ENCODE data around the gene MRPS30. TPM values are rescaled to one million over a fixed set of nuclear protein-coding genes. Genes with fewer than 3 reads are reported as not detected.

MRPS30 gene
- total RNA-seq, 2 donors from 2014 or later: 48.6 to 68.0 TPM

DNA sequence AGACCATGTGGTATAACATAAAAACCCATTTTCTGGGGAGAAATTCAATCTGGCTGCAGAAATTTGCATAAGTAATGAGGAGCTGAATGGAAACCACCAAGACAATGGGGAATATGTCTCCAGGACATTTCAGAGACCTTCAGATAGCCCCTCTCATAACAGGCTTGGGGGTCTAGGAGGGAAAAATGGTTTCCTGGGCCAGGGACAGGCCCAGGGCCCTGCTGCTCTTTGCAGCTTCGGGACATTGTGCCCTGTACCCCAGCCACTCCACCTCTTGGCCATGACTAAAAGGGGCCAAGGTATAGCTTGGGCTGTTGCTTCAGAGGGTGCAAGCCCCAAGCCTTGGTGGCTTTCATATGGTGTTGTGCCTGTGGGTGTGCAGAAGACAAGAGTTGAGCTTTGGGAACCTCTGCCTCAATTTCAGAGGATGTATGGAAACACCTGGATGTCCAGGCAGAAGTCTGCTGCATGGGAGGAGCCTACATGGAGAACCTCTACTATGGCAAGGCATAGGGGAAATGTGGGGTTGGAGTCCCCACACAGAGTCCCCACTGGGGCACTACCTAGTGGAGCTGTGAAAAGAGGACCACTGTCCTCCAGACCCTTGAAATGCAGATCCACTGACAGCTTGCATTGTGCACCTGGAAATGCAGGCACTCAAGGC, 30.4 kb downstream of the MRPS30 start:
- TF ChIP-seq, protein P1, sequence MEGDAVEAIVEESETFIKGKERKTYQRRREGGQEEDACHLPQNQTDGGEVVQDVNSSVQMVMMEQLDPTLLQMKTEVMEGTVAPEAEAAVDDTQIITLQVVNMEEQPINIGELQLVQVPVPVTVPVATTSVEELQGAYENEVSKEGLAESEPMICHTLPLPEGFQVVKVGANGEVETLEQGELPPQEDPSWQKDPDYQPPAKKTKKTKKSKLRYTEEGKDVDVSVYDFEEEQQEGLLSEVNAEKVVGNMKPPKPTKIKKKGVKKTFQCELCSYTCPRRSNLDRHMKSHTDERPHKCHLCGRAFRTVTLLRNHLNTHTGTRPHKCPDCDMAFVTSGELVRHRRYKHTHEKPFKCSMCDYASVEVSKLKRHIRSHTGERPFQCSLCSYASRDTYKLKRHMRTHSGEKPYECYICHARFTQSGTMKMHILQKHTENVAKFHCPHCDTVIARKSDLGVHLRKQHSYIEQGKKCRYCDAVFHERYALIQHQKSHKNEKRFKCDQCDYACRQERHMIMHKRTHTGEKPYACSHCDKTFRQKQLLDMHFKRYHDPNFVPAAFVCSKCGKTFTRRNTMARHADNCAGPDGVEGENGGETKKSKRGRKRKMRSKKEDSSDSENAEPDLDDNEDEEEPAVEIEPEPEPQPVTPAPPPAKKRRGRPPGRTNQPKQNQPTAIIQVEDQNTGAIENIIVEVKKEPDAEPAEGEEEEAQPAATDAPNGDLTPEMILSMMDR (IDR thresholded peaks at IDR 0.05): no peak
- H3K27me3 ChIP-seq (replicated peaks; ENCODE audit: insufficient read depth): no peaks in the 10 kb centered on the region
- no peaks in the 10 kb centered on the region for H3K9me3 ChIP-seq
- DNase-seq (ENCODE audit: low spot score): no peak
- no peaks in the 10 kb centered on the region for H3K4me1 ChIP-seq (ENCODE audit: control insufficient read depth in 1 of 2, low read depth in 2 of 2)
- no peak for ATAC-seq (ENCODE audit: insufficient number of reproducible peaks, low FRiP score, low read depth)
- H3K4me3 ChIP-seq: no peak overlapping the region
- H3K36me3 ChIP-seq: no peaks in the 10 kb centered on the region
- no peak overlapping the region for H3K27ac ChIP-seq

DNA sequence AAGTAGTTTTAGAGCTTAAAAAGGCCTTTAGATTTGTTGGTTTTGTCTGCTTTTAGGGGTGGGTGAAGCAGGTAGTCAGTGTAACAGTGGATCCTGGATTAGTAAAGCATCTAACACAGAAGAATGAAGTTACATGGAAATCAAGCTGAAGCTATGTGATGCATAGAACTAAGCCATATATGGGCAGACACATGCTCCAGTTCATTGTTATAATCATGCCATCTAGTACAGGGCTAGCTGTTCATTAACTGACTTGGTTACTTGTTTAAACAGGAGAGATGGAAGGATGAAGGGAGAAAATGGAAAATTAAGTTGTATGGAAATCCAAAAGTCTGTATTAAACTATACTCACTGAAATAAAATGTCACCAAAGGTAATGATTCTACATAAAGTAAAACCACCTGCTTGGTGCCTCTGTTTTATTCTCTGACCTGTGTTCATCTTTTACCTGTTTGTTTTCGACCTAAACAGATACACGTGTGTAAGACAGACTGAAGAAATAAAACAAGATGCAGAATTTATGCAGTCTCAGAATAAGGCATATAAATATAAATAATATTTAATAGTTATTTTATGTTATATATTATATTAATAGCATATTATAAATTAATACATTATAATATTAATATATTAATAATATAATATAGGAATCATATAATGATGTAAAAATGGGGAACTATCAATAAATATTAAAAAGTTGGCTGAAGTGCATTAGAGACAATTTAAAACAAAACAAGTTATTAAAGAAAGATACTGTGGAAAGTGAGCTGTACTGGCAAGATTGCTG, 33.9 kb downstream of the MRPS30 start:
- H3K4me3 ChIP-seq: no peak overlapping the region
- no peaks in the 10 kb centered on the region for H3K36me3 ChIP-seq
- TF ChIP-seq, protein P1 (IDR thresholded peaks at IDR 0.05): no peak
- DNase-seq (ENCODE audit: low spot score): no peak
- H3K9me3 ChIP-seq: no peaks in the 10 kb centered on the region
- no peaks in the 10 kb centered on the region for H3K4me1 ChIP-seq (ENCODE audit: control insufficient read depth in 1 of 2, low read depth in 2 of 2)
- no peaks in the 10 kb centered on the region for H3K27me3 ChIP-seq (replicated peaks; ENCODE audit: insufficient read depth)
- no peak for ATAC-seq (ENCODE audit: insufficient number of reproducible peaks, low FRiP score, low read depth)
- H3K27ac ChIP-seq: no peak overlapping the region

DNA sequence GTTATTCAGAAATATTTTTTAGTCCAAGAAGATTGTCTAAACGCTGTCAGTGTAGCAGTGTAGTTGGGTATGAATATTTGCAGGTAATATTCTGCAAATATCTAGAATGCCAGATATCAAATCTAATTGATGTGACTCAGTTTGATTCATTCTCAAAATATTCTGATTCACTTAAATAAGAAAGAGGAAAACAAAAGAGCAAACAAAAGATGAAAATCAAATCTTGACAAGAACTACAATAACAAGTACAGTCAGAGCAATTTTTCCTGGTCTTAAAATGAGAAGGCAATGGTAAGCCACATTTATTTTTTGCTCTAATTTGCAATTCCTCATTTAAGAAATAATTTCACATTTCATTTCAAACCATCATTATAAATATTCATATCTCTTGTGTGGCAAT, 36.0 kb downstream of the MRPS30 start:
- TF ChIP-seq, protein P1 (IDR thresholded peaks at IDR 0.05): no peak
- H3K9me3 ChIP-seq: no peaks in the 10 kb centered on the region
- ATAC-seq (ENCODE audit: insufficient number of reproducible peaks, low FRiP score, low read depth) (no peak), DNase-seq (ENCODE audit: low spot score) (no peak)
- H3K27ac ChIP-seq: no peak overlapping the region
- H3K36me3 ChIP-seq: no peaks in the 10 kb centered on the region
- no peaks in the 10 kb centered on the region for H3K27me3 ChIP-seq (replicated peaks; ENCODE audit: insufficient read depth)
- H3K4me1 ChIP-seq (ENCODE audit: control insufficient read depth in 1 of 2, low read depth in 2 of 2): no peaks in the 10 kb centered on the region
- no peak overlapping the region for H3K4me3 ChIP-seq

DNA sequence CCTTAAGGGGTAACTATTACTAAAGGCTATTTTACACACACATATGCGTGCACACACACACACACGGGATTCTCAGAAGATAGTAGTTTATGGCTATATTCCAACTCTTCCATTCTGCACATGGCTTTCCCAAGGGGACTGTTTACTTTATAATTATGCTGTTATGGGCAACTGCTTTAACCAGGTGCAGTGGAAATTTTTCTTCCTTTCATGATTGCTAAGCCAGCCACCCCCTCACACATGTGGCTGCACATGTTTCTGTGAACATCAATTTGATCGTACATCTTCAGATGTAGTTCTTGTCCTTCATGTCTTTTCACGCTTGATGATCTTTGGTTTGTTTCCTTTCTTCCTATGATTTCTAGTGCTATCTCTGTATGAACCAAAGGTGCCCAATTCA, 37.0 kb downstream of the MRPS30 start:
- ATAC-seq (ENCODE audit: insufficient number of reproducible peaks, low FRiP score, low read depth) (no peak), DNase-seq (ENCODE audit: low spot score) (no peak)
- no peaks in the 10 kb centered on the region for H3K27me3 ChIP-seq (replicated peaks; ENCODE audit: insufficient read depth)
- no peaks in the 10 kb centered on the region for H3K36me3 ChIP-seq
- H3K4me1 ChIP-seq (ENCODE audit: control insufficient read depth in 1 of 2, low read depth in 2 of 2): no peaks in the 10 kb centered on the region
- no peak overlapping the region for H3K4me3 ChIP-seq
- H3K9me3 ChIP-seq: no peaks in the 10 kb centered on the region
- TF ChIP-seq, protein P1 (IDR thresholded peaks at IDR 0.05): no peak
- no peak overlapping the region for H3K27ac ChIP-seq

DNA sequence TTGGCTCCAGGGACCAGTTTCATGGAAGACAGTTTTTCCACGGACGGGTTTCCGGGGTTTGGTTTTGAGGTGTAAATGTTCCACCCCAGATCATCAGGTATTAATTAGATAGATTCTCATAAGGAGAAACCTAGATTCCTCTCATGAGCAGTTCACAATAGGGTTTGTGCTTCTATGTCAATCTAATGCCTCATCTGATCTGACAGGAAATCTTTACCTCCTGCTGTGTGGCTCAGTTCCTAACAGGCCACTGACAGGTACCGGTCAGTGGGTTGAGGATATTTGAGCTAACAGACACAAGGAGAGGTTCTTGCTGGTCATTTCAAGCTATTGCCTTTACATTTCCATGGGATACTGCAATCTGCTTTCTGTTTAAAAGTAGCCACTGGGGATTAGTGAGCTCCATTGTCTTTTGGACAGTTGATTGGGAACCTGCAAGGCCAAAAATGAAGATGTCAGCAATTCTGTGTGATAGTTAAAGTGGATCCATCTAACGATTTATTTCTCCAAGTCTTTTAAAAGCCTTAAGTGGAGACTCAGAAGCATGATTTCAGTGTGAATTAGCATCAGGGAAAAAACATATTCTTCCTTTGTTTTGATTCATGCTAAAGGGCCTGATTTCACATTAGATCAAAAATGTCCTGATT, 38.6 kb downstream of the MRPS30 start:
- H3K27ac ChIP-seq: no peak overlapping the region
- TF ChIP-seq, protein P1 (IDR thresholded peaks at IDR 0.05): no peak
- no peak overlapping the region for H3K4me3 ChIP-seq
- no peaks in the 10 kb centered on the region for H3K36me3 ChIP-seq
- H3K27me3 ChIP-seq (replicated peaks; ENCODE audit: insufficient read depth): no peaks in the 10 kb centered on the region
- H3K4me1 ChIP-seq (ENCODE audit: control insufficient read depth in 1 of 2, low read depth in 2 of 2): no peaks in the 10 kb centered on the region
- H3K9me3 ChIP-seq: no peaks in the 10 kb centered on the region
- ATAC-seq (ENCODE audit: insufficient number of reproducible peaks, low FRiP score, low read depth) (no peak), DNase-seq (ENCODE audit: low spot score) (no peak)
